GM12865 (cell line): Measurements from ENCODE around the gene ZNF766.

ENCODE experiments used
- DNase-seq: peaks from one replicate; pipeline ENCODE4 v3.0.0; 2010; ENCODE audit warnings: low read depth
- H3K4me3 ChIP-seq: 2 replicates; pipeline ENCODE4 v1.5.1; 2011; ENCODE audit warnings: mild to moderate bottlenecking, low read depth, low read length, control low read depth
- TF ChIP-seq, protein P1 (sequence below): IDR thresholded peaks from 2 replicates; pipeline ENCODE4 v1.5.1; 2011; ENCODE audit warnings: low read length, control low read depth, low read depth, inconsistent platforms; ENCODE audit not compliant: insufficient read depth; ENCODE audit errors: missing control alignments

The ZNF766 gene

DNA sequence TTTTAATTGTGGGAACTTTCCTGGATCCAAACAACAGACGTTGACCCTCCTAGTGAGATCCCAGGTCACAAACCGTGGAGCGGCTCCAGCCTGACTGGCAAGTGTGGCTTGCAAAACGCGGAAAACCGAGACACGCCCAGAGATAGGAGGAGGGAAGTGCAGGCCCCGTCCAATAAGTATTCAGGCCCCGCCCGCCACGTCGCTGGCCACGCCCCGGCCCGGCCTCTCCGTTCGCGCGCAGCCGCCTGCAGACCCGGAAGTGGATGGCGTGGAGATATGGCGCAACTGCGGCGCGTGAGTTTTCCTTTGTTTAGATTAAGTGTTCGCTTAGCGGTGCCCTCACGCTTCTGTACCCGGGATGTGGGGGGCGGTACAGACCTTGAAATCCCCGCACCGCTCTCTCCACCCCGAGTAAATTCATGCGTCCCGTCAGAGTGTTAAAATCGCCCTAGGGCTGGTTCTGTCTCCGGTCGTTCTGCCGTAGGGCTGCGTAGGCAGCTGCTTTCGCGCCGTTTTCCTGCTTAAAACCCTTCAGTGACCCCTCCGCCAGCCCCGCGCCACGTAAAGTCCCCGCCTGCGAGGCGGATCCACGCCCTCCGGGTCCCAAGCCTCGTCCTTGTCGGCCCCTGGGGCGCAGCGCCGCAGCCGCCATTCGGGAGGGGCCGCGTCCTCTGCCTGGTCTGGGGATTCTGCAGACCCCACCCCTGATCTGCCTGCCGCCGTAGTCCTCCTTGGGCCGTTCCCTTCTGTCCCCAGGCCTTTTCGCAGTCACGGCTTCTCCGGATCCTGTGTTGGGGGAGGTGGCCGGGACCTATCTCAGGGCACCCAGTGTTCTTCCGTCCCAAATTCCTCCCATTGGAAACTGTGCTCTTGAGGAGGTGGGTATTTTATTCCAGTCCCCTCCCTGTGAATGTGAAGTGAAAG, at the start of gene ZNF766:
TSS of gene ZNF766 (plus strand) at position 250 of the 924 bp plus-strand sequence. CDS start at position 277, 27 bp downstream.
- peak within 1 kb of the TSS; percentile 91 for H3K4me3 ChIP-seq
- TF ChIP-seq, protein P1, sequence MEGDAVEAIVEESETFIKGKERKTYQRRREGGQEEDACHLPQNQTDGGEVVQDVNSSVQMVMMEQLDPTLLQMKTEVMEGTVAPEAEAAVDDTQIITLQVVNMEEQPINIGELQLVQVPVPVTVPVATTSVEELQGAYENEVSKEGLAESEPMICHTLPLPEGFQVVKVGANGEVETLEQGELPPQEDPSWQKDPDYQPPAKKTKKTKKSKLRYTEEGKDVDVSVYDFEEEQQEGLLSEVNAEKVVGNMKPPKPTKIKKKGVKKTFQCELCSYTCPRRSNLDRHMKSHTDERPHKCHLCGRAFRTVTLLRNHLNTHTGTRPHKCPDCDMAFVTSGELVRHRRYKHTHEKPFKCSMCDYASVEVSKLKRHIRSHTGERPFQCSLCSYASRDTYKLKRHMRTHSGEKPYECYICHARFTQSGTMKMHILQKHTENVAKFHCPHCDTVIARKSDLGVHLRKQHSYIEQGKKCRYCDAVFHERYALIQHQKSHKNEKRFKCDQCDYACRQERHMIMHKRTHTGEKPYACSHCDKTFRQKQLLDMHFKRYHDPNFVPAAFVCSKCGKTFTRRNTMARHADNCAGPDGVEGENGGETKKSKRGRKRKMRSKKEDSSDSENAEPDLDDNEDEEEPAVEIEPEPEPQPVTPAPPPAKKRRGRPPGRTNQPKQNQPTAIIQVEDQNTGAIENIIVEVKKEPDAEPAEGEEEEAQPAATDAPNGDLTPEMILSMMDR, result no peak
- peak; percentile 96 for DNase-seq

DNA sequence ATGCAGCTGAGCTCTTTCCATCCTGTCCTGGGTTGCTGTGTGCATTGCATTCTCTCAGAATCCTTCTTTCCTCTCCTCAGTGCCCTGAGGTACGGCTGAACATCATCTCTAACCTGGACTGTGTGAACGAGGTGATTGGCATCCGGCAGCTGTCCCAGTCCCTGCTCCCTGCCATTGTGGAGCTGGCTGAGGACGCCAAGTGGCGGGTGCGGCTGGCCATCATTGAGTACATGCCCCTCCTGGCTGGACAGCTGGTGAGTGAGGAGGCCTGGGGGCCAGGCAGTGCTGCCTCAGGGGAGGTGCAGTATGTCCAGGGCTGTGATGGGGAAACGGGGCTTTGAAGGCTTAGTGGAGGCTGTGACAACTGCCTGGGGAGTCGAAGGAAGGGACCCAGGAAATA, 49.8 kb upstream of the ZNF766 start:
- no peak overlapping the region for H3K4me3 ChIP-seq
- no peak for DNase-seq
- TF ChIP-seq, protein P1, result no peak

DNA sequence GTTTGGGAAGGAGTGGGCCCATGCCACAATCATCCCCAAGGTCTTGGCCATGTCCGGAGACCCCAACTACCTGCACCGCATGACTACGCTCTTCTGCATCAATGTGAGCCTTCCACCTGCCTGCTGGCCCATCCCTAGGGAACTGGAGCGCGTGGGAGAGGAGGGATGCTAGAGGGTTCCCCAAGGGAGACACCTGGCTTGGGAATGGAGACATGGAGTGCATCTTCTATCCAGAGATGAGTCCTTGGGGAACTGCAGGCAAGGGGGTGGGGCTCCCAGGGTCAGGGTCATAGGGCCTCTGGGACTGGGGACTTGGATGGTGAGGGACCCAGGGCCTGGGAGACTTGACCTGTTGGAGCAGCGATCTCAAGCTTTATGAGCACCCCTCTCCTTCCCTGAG, 48.4 kb upstream of the ZNF766 start:
- TF ChIP-seq, protein P1, result no peak
- DNase-seq, result no peak
- no peak overlapping the region for H3K4me3 ChIP-seq

DNA sequence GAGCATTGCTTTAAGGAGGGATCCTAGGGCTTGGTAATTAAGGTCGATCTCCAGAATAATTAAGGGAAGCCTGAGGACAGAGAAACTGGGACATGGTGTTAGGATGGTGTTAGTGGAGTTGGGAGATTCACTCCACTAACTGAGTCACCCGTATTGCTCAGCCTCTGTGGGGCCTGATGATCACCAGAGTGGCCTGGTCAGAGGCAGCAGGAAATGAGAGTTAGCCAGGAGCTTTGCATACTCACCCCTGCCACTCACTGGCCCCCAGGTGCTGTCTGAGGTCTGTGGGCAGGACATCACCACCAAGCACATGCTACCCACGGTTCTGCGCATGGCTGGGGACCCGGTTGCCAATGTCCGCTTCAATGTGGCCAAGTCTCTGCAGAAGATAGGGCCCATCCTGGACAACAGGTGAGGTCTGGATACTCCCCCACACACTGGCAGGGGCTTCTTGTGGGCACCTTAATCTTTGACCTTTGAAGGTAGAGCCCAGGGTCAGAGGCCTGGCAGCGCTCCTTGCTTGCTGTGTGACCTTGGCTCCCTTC, 47.5 kb upstream of the ZNF766 start:
- no peak for DNase-seq
- H3K4me3 ChIP-seq, result no peak overlapping the region
- TF ChIP-seq, protein P1, result no peak

DNA sequence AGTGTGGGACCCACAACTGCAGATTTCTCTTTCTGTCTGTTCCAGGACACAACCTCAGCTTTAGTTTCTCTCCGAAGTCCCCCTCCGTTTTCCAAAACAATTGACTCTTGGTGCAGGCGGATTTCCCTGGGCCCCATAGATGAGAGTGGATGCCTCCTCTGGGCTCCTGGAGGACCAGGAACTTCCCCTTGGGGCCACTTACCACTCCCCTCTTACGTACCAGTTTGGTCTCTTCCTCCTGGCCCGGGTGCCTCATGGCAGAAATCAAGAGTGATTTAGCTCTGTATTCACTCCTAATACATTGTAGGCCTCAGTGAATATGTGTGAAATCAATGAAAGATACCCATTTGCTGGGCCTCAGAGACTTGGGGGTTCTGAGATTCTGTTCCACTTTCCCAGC, 45.2 kb upstream of the ZNF766 start:
- no peak for DNase-seq
- TF ChIP-seq, protein P1, result no peak
- no peak overlapping the region for H3K4me3 ChIP-seq

DNA sequence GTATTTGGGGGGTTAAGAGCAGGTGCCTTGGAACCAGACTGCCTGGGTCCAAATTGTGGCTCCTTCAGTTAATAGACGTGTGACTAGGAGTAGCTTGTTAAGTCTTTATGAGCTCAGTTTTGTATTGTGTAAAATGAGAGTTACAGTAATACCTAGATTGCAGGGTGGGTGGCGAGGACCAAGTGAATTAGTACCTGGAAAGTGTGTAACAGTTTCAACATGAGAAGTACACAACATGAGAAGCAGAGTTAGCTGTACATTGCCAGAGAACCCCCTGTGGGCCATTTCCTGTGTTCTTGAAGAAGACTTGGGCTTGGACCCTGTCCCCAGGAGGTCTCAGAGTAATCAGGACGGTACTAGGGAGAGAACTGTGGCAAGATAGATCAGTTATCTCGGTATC, 42.7 kb upstream of the ZNF766 start:
- TF ChIP-seq, protein P1, result no peak
- no peak overlapping the region for H3K4me3 ChIP-seq
- DNase-seq, result no peak
